GM18498 (cell line): ENCODE data around the gene BOD1L2.

ENCODE experiments used
- ATAC-seq: cut with Tn5 transposase; IDR thresholded peaks from one replicate; pipeline ENCODE4 v1.9.1; 2021; ENCODE audit warnings: mild to moderate bottlenecking, moderate library complexity; ENCODE audit not compliant: unreplicated experiment

Gene BOD1L2

GRCh38 chr18:57146956-57147636, at the start of gene BOD1L2:
TSS of gene BOD1L2 (plus strand) at chr18:57147087. CDS start at chr18:57147313, 226 bp downstream.
- no peak for ATAC-seq

- ATAC-seq = no peak
Measured at GRCh38 chr18:57107140-57107832, 39.6 kb upstream of the BOD1L2 start.

- ATAC-seq = no peak
Measured at GRCh38 chr18:57110290-57110689, 36.6 kb upstream of the BOD1L2 start.

GRCh38 chr18:57113799-57114420, 33.0 kb upstream of the BOD1L2 start:
- ATAC-seq = no peak

GRCh38 chr18:57116598-57117132, 30.2 kb upstream of the BOD1L2 start:
- ATAC-seq = no peak

- ATAC-seq = no peak
Measured at GRCh38 chr18:57121542-57122112, 25.3 kb upstream of the BOD1L2 start.

- ATAC-seq = no peak
Measured at GRCh38 chr18:57122936-57123510, 23.9 kb upstream of the BOD1L2 start.

- no peak for ATAC-seq
Measured at GRCh38 chr18:57125627-57126026, 21.3 kb upstream of the BOD1L2 start.

- no peak for ATAC-seq
Measured at GRCh38 chr18:57128220-57128932, 18.5 kb upstream of the BOD1L2 start.

GRCh38 chr18:57131101-57131500, 15.8 kb upstream of the BOD1L2 start:
- ATAC-seq = no peak

GRCh38 chr18:57131782-57132181, 15.1 kb upstream of the BOD1L2 start:
- no peak for ATAC-seq

GRCh38 chr18:57134618-57135135, 12.2 kb upstream of the BOD1L2 start:
- ATAC-seq = no peak

GRCh38 chr18:57135699-57136098, 11.2 kb upstream of the BOD1L2 start:
- ATAC-seq = no peak

- no peak for ATAC-seq
Measured at GRCh38 chr18:57137847-57138246, 9.0 kb upstream of the BOD1L2 start.

- ATAC-seq = no peak
Measured at GRCh38 chr18:57141208-57142129, 5.4 kb upstream of the BOD1L2 start.

GRCh38 chr18:57142324-57142723, 4.6 kb upstream of the BOD1L2 start:
- no peak for ATAC-seq

- no peak for ATAC-seq
Measured at GRCh38 chr18:57143265-57143664, 3.6 kb upstream of the BOD1L2 start.

GRCh38 chr18:57148263-57148662, 1.4 kb downstream of the BOD1L2 start:
- ATAC-seq = no peak

- no peak for ATAC-seq
Measured at GRCh38 chr18:57149051-57149450, 2.2 kb downstream of the BOD1L2 start.
